IPS-NIHi7 (cell line): ENCODE results near the gene IL1A.

Source experiments
- DNase-seq: peaks from one replicate; pipeline ENCODE4 v3.0.0; 2012; ENCODE audit warnings: mixed read lengths; ENCODE audit errors: extremely low spot score

The IL1A gene

GRCh38 chr2:112762276-112762675 is 22.0 kb downstream of the IL1A start:
- DNase-seq, result no peak

DNA sequence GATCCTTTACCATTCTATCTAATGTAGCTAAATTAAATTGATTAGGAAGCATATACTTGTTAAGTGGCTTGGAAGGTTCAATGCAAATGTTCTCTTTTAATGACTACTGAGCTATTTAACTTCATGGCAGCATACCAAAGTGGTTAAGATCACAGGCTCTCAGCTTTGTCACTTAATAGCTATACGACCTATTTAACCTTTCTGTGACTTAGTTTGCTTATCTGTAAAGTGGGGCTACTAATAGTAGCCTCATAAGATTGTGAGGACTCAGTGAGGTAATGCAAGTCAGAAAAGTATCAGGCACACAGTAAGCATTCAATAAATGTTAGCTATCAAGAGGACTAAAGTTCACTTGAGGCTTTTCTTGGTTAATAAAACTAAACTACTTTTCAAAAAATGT is 24.1 kb downstream of the IL1A start:
- no peak for DNase-seq

DNA sequence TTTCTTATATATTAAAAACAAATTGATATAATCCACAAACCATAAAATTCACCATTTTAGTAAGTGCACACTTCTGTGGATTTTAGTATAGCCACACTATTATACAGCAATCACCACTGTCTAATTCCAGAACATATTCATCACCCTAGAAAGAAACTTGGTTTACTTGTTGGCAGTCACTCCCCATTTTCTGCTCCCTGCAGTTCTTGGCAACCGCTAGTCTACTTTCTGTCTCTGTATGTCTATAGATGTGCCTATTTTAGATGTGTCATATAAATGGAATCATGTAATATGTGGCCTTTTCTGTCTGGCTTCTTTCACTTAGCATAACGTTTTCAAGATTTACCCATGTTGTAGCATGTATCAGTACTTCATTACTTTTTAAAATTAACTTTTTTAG is 25.6 kb downstream of the IL1A start:
- DNase-seq, result no peak

DNA sequence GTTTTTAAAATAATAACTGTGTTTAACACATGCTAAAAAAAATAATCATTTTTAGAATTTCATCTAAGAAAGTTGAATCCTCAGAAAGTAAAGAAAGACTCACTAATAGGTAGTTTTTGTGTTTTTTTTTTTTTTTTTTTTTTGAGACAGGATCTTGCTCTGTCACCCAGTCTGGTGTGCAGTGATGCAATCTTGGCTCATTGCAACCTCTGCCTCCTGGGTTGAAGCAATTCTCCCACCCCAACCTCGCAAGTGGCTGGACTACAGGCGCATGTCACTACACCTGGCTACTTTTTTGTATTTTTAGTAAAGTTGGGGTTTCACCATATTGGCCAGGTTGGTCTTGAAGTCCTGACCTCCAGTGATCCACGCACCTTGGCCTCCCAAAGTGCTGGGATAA is 27.0 kb downstream of the IL1A start:
- no peak for DNase-seq

GRCh38 chr2:112756207-112756606 is 28.1 kb downstream of the IL1A start:
- DNase-seq, result no peak

DNA sequence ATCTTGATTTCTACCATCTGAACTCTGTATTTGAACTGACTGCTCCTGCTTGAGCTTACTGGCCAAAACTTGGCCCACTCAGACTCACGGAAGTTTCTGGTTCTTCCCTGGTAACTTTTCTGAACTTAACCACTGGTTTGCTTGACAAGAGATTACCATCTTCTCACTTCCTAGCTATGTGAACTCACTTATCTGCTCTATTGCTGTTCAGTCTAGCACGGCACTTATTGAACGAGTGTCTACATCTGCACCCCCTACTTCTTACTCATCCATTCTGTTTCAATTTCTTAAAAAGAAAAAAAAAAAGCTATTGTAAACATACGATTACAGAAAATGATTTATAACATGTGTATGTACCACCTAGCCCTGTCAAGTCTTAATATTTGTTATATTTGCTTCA is 28.8 kb downstream of the IL1A start:
- DNase-seq, result no peak

DNA sequence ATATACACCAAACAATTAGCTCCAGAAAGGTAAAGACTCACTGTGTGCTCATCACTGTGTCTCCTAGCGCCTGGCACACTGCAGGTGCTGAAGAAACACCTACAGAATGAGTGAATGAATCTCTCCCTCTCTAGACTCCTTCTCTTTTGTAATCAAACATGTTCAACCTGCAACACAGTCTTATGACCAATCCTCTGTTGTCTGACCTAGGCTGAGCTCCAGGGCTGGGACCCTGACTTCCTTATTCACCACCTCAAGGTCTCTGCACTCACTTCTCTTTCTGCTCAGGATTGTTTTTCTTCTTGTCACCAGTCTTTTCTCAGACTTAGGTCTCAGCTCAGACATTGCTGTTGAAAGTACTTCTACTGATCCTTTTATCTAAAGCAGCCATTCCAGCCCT is 29.7 kb downstream of the IL1A start:
- DNase-seq, result no peak

- no peak for DNase-seq
Observed at GRCh38 chr2:112752667-112753066, 31.6 kb downstream of the IL1A start.

DNA sequence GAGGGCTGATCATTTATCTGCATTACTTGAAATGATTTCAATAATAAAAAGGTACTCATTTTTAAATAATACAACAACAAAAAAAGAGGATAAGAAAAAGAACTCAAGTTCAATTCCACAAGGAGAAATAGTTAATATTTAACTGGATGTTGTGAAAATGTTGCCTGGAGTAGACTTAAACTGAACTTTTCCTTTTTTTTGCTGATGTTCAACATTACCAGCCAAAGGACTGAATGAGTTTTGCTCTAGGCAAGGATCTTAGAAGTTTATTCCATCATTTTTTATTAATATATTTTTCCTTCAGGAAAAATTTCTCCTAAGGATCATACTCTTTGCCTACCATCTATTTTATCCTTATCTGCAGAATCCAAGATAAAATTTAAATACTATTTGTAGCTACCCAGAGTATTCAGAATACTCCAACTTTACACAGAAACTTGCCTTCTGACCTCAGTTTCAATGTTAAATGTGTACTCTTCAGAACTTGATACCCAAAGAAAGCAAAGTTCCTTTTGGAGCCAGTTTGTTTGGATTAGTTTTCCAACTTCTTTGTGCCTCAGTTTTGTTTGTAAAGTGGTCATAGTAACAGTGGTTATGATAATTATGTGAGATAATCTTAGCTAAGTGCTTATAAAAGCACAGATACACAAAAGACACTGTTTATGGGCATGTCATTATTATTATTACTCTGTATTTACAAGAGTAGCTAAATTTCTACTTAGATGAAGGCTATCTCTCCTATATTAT is 32.7 kb downstream of the IL1A start:
- DNase-seq, result no peak

DNA sequence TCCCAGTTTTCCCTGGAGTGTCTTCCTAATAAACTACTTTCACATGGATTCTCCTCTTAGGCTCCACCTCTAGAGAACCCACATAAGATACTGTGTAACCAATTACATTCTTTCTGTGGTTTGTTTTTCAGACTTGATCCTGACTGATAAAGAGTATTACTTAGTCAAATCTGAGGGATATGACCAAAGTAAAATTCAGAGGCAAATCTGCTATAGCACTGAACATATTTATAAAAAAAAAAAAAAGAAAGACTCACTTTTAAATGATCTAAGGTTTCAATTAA is 33.8 kb downstream of the IL1A start:
- DNase-seq, result no peak

GRCh38 chr2:112749755-112750559 is 34.3 kb downstream of the IL1A start:
- DNase-seq, result peak; percentile 86

- no peak for DNase-seq
Observed at GRCh38 chr2:112740527-112740926, 43.8 kb downstream of the IL1A start.

GRCh38 chr2:112737542-112738232 is 46.6 kb downstream of the IL1A start:
- DNase-seq, result no peak

DNA sequence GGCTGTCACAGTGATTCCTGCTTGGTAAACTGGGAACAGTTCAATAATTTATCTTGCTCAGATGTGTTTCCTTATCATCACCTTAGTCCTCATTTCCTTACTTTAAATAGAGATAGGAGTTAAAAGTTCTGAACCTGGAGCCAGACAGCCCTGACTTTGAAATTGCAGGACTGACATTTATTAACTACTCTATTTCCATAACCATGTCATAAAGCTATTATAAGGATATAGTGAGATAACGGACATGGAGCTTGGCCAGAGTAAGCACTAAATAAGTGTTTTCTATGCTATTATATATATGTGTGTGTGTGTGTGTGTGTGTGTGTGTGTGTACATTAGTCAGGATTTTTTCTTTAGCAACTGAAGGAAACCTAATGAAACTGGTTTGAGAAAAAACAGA is 50.4 kb downstream of the IL1A start:
- DNase-seq, result no peak

GRCh38 chr2:112733456-112733855 is 50.8 kb downstream of the IL1A start:
- no peak for DNase-seq

GRCh38 chr2:112731479-112731878 is 52.8 kb downstream of the IL1A start:
- DNase-seq, result no peak

GRCh38 chr2:112730791-112731190 is 53.5 kb downstream of the IL1A start:
- DNase-seq, result no peak

- DNase-seq, result no peak
Observed at GRCh38 chr2:112730216-112730615, 54.1 kb downstream of the IL1A start.

- DNase-seq, result no peak
Observed at GRCh38 chr2:112728378-112729175, 55.7 kb downstream of the IL1A start.

DNA sequence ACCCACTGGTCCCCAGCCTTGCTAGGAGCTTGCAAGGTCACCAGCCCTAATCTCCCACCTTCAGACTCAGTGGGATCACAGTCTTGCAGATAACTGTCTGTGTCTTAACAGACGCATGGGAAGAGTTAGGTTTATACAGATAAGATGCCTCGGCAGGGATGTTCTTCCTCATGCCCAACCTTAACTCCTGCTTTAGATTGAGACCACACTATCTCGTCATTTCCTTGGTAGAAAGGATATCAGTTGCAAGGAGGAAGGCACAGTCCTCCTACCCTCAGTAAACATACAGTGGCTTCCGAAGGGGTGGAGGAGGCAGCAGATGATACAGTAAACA is 56.3 kb downstream of the IL1A start:
- DNase-seq, result no peak

DNA sequence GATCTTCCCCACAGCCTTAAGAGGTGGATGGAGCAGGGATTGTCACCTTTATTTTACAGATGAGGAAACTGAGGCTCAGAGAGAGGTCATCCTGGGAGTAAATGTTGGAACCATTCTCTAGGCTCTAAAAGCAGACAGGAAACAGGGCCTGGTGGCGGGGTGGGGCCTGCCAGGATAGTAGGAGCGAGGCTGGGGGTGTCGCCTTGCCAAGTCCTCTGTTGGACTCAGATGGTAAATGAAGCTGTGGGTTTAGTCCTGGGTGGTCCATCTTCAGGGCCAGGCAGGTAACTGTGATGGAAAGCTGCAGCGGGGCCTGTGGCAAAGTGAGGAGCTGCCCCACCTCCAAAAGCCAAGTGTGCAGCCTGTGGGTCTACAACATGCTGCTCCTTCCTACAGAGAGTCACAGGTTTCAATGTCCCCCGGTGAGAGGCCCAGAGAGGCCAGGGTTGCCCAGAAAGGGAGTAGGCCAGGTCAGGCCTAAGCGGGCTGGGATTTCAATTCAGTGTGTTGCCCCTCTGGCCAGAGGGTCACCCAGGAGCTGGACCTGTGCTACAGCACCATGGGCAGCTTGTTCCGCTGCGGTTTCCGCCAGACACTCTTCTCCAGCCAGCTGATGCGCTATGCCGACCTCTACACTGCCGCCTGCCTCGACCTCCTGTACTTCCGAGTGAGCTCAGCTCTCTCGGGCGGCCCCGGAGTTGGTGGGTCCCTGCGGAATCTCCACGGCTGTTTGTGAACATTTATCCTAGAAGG is 56.8 kb downstream of the IL1A start:
- no peak for DNase-seq
